ENCODE measurements around the gene GMCL2. TPM values are rescaled to one million over a fixed set of nuclear protein-coding genes. Genes with fewer than 3 reads are reported as not detected.

GMCL2 gene, protein sequence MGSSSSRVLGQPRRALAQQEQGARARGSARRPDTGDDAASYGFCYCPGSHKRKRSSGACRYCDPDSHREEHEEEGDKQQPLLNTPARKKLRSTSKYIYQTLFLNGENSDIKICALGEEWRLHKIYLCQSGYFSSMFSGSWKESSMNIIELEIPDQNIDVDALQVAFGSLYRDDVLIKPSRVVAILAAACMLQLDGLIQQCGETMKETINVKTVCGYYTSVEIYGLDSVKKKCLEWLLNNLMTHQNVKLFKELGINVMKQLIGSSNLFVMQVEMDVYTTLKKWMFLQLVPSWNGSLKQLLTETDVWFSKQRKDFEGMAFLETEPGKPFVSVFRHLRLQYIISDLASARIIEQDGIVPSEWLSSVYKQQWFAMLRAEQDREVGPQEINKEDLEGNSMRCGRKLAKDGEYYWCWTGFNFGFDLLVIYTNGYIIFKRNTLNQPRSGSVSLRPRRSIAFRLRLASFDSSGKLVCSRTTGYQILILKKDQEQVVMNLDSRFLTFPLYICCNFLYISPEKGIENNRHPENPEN
- total RNA-seq: not detected

DNA sequence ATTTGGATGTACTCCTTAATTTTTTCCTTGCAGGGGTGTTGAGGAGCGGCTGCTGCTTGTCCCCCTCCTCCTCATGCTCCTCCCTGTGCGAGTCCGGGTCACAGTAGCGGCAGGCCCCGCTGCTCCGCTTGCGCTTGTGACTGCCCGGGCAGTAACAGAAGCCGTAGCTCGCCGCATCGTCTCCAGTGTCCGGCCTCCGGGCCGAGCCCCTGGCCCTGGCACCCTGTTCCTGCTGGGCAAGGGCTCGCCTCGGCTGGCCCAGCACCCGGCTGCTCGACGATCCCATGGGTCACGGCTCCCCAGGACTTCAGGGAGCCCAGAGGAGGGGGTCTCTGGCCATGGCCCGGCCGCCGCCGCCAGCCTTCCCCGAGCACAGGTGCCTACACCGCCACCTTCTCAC, at the start of gene GMCL2:
Gene GMCL2, minus strand, starts transcription at position 358 of the 400 bp plus-strand sequence. Its CDS starts 72 bp downstream, at position 286.
- intact Hi-C loops (cut with DNase I; ENCODE audit: low total_unique reads): no loop called here
- Histone ChIP-seq H3K4me3 (no peak within 1 kb of the TSS), H3K4me1 (no peaks in the 10 kb centered on the region), H3K9me3 (no peaks in the 10 kb centered on the region), H3K27me3 (no peaks in the 10 kb centered on the region), H3K27ac (no peak within 1 kb of the TSS), H3K36me3 (no peaks in the 10 kb centered on the region)
- TF ChIP-seq EP300 (IDR thresholded peaks at IDR 0.05; ENCODE audit: low read depth) (no peak), POLR2AphosphoS5 (IDR thresholded peaks at IDR 0.05) (no peak), POLR2A (IDR thresholded peaks at IDR 0.05) (no peak)
- TF ChIP-seq, protein P1, sequence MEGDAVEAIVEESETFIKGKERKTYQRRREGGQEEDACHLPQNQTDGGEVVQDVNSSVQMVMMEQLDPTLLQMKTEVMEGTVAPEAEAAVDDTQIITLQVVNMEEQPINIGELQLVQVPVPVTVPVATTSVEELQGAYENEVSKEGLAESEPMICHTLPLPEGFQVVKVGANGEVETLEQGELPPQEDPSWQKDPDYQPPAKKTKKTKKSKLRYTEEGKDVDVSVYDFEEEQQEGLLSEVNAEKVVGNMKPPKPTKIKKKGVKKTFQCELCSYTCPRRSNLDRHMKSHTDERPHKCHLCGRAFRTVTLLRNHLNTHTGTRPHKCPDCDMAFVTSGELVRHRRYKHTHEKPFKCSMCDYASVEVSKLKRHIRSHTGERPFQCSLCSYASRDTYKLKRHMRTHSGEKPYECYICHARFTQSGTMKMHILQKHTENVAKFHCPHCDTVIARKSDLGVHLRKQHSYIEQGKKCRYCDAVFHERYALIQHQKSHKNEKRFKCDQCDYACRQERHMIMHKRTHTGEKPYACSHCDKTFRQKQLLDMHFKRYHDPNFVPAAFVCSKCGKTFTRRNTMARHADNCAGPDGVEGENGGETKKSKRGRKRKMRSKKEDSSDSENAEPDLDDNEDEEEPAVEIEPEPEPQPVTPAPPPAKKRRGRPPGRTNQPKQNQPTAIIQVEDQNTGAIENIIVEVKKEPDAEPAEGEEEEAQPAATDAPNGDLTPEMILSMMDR (IDR thresholded peaks at IDR 0.05): no peak
- 91 to 93% methylated on average over 7 to 27 of the region's 27 CpGs for WGBS, 2 donors (ENCODE audit: low coverage in 1 of 2)
- in situ Hi-C loops (cut with MboI; ENCODE audit: low pct_ligation_motif_present in 1 of 4, low pct_unique_long_range_greater_than_20kb in 1 of 4, low sequenced_read_pairs in 3 of 4): no loop called here
- no peak for DNase-seq

DNA sequence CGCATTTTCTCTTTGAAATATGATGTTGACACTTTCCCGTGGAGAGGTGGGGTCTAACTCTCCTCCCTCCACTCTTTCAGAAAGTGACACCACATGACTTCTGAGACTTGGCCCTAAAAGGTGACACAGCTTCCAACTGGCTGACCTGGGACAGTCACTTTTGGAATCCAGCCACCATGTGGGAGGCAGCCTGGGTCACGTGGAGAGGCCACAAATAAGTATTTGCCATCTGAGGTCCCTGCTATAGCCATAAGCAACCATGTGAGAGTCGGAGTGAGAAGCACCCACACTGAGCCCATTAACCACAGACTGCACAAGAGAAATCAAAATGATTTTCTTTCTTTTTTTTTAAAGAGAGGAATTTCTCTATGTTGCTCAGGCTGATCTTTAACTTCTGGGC, 49.5 kb upstream of the GMCL2 start:
- 36 to 41% methylated on average over 2 to 4 of the region's 4 CpGs for WGBS, 2 donors (ENCODE audit: low coverage in 1 of 2)

DNA sequence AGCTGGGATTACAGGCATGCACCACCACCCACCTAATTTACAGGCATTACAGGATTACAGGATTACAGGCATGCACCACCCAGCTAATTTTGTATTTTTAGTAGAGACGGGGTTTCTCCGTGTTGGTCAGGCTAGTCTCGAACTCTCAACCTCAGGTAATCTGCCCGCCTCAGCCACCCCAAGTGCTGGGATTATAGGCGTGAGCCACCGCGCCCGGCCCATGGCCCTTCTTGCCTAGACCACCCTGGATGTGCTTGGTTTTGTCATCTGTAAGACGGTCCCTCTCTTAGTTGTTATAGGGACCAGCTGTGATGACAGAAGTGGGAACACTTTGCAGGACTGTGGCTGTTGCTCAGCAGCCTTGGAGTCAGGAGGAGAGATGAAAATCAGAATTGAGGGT, 49.0 kb upstream of the GMCL2 start:
- H3K4me1 ChIP-seq: peaks cover 10 to 53% (median 28%) of the 10 kb centered on the region in 4 donors
- no peak for DNase-seq
- 87% methylated on average over 9 of the region's 9 CpGs; no CpG with 5 or more reads in 1 of the 2 donors for WGBS, 2 donors (ENCODE audit: low coverage in 1 of 2)

More for the DNA sequence above, 49.5 kb upstream of the GMCL2 start:
- Histone ChIP-seq H3K27me3 (no peaks in the 10 kb centered on the region), H3K9me3 (no peaks in the 10 kb centered on the region), H3K4me1 (peaks cover 4 to 48% (median 23%) of the 10 kb centered on the region in 4 donors), H3K4me3 (no peak overlapping the region), H3K27ac (peak overlapping the region in 2 of 4 donors; percentile 13 to 37), H3K36me3 (no peaks in the 10 kb centered on the region)
- DNase-seq: no peak
- TF ChIP-seq POLR2A (IDR thresholded peaks at IDR 0.05) (no peak), EP300 (IDR thresholded peaks at IDR 0.05; ENCODE audit: low read depth) (no peak), POLR2AphosphoS5 (IDR thresholded peaks at IDR 0.05) (no peak)
- TF ChIP-seq, protein P1 (IDR thresholded peaks at IDR 0.05): no peak
- in situ Hi-C loops (cut with MboI; ENCODE audit: low pct_ligation_motif_present in 1 of 4, low pct_unique_long_range_greater_than_20kb in 1 of 4, low sequenced_read_pairs in 3 of 4) (no loop called here), intact Hi-C loops (cut with DNase I; ENCODE audit: low total_unique reads) (no loop called here)

DNA sequence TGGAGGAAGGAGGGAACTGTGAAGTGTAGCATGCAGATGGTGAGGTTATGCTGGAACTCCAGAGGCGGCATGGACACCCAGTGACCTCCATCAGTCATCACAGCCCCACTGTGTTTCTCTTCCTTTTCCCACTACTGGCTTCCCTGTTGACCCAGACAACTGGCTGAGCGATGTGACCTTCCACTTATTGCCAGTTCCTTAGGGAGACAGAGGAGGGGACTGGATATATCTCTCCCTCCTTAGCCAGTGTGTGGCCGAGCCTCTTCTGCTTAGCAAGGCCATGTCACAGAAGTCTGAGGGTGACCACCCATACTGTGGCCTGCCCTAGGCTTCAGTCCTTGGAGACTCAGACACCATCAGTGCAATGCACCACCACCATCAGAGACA, 48.4 kb upstream of the GMCL2 start:
- in situ Hi-C loops (cut with MboI; ENCODE audit: low pct_ligation_motif_present in 1 of 4, low pct_unique_long_range_greater_than_20kb in 1 of 4, low sequenced_read_pairs in 3 of 4) (no loop called here), intact Hi-C loops (cut with DNase I; ENCODE audit: low total_unique reads) (no loop called here)
- no peak for DNase-seq
- H3K4me3 ChIP-seq: no peak overlapping the region
- 83% methylated on average over 3 of the region's 3 CpGs; no CpG with 5 or more reads in 1 of the 2 donors for WGBS, 2 donors (ENCODE audit: low coverage in 1 of 2)
- no peak overlapping the region for H3K27ac ChIP-seq
- no peaks in the 10 kb centered on the region for H3K36me3 ChIP-seq
- H3K9me3 ChIP-seq: no peaks in the 10 kb centered on the region
- TF ChIP-seq POLR2A (IDR thresholded peaks at IDR 0.05) (no peak), POLR2AphosphoS5 (IDR thresholded peaks at IDR 0.05) (no peak), EP300 (IDR thresholded peaks at IDR 0.05; ENCODE audit: low read depth) (no peak)
- TF ChIP-seq, protein P1 (IDR thresholded peaks at IDR 0.05): no peak
- no peaks in the 10 kb centered on the region for H3K27me3 ChIP-seq
- H3K4me1 ChIP-seq: peaks cover 15 to 59% (median 34%) of the 10 kb centered on the region in 4 donors

More for the DNA sequence above, 49.0 kb upstream of the GMCL2 start:
- Histone ChIP-seq H3K4me3 (no peak overlapping the region), H3K27me3 (no peaks in the 10 kb centered on the region), H3K9me3 (no peaks in the 10 kb centered on the region), H3K27ac (peak overlapping the region in 1 of 4 donors; percentile 13), H3K36me3 (no peaks in the 10 kb centered on the region)
- in situ Hi-C loops (cut with MboI; ENCODE audit: low pct_ligation_motif_present in 1 of 4, low pct_unique_long_range_greater_than_20kb in 1 of 4, low sequenced_read_pairs in 3 of 4) (no loop called here), intact Hi-C loops (cut with DNase I; ENCODE audit: low total_unique reads) (no loop called here)
- no peak for TF ChIP-seq POLR2A (IDR thresholded peaks at IDR 0.05)
- TF ChIP-seq POLR2AphosphoS5 (IDR thresholded peaks at IDR 0.05): no peak
- no peak for TF ChIP-seq EP300 (IDR thresholded peaks at IDR 0.05; ENCODE audit: low read depth)
- TF ChIP-seq, protein P1 (IDR thresholded peaks at IDR 0.05): no peak

Measured in transverse colon (tissue), 4 donors.